Heart left ventricle (tissue), 16 donors: ENCODE data around the gene TAB3. TPM values are rescaled to one million over a fixed set of nuclear protein-coding genes. Genes with fewer than 3 reads are reported as not detected.

ENCODE experiments used
- ATAC-seq, 4 donors: fragments of 200-7000 bp; cut with Tn5 transposase; one replicate each; pipeline ENCODE4 v1.9.1; 2020 to 2022; ENCODE audit warnings: moderate library complexity in 4 of 4, mild to moderate bottlenecking in 3 of 4, moderate number of reproducible peaks in 1 of 4
- DNase-seq, 5 donors: peaks; one replicate each; pipeline ENCODE4 v3.0.0-alpha.2; 2020
- H3K27ac ChIP-seq, 12 donors: fragments of 200-600 bp; sonication (generic) in 4 of 12; one replicate each; pipeline versions ENCODE4 v1.5.0 to v1.8.0; 2016 to 2022; ENCODE audit warnings: mild to moderate bottlenecking in 2 of 12
- H3K27me3 ChIP-seq, 9 donors: fragments of 200-600 bp; sonication (generic) in 2 of 9; one replicate each; pipeline versions ENCODE4 v1.5.1 to v1.8.0; 2016 to 2022; ENCODE audit warnings: mild to moderate bottlenecking in 3 of 9
- H3K36me3 ChIP-seq, 9 donors: fragments of 200-600 bp; sonication (generic) in 2 of 9; one replicate each; pipeline versions ENCODE4 v1.5.0 to v1.8.0; 2018 to 2022; ENCODE audit warnings: mild to moderate bottlenecking in 2 of 9
- H3K4me1 ChIP-seq, 12 donors: fragments of 200-600 bp; sonication (generic) in 4 of 12; one replicate each; pipeline versions ENCODE4 v1.5.0 to v1.8.0; 2016 to 2022; ENCODE audit warnings: mild to moderate bottlenecking in 3 of 12
- H3K4me3 ChIP-seq, 12 donors: fragments of 200-600 bp; sonication (generic) in 4 of 12; one replicate each; pipeline versions ENCODE4 v1.5.0 to v1.8.0; 2017 to 2022; ENCODE audit warnings: mild to moderate bottlenecking in 9 of 12, moderate library complexity in 4 of 12
- H3K9me3 ChIP-seq, 12 donors: fragments of 200-600 bp; sonication (generic) in 4 of 12; one replicate each; pipeline versions ENCODE4 v1.5.0 to v1.8.0; 2016 to 2022; ENCODE audit warnings: mild to moderate bottlenecking in 1 of 12
- CTCF ChIP-seq, 12 donors: fragments of 200-600 bp; sonication (generic) in 4 of 12; IDR thresholded peaks; one replicate each; pipeline versions ENCODE4 v1.5.0 to v1.8.0; 2018 to 2022; ENCODE audit warnings: antibody characterized with exemption in 12 of 12, mild to moderate bottlenecking in 5 of 12
- POLR2A ChIP-seq, 2 donors: fragments of 450-650 bp; IDR thresholded peaks; one replicate each; pipeline ENCODE4 v1.6.1; 2017; ENCODE audit warnings: antibody characterized with exemption in 2 of 2, mild to moderate bottlenecking in 2 of 2, moderate library complexity in 2 of 2
- WGBS, 4 donors: extraction: QIAGEN DNeasy Blood & Tissue Kit in 2 of 4; methylation state at CpG; one replicate each; pipeline versions ENCODE4 v1.1.5 to v1.1.7; 2013 to 2018; 5-methylcytosine and 5-hydroxymethylcytosine counted together
- intact Hi-C, 10 donors: fragments of 100-400 bp; cut with DNase I; formaldehyde crosslinking; loops; one replicate each; pipeline versions ENCODE4 v1.11.1 to v1.14.2; 2022
- polyA plus RNA-seq, 2 donors: library from polyadenylated mRNA; stranded (reverse); fragments of 200-250 nt; gene quantifications; one replicate each; pipeline ENCODE4 v1.2.3, GENCODE V29; 2013
- total RNA-seq, 9 donors: library from RNA; depleted of rRNA in 2 of 9; stranded (reverse); fragments of >200 nt in 2 of 9; fragmentation: NEBNext Ultra II Directional in 3 of 9; extraction: Animal tissue kit (Norgen Biotek cat#: 25700) in 3 of 9; gene quantifications; one replicate each; pipeline versions ENCODE4 v1.1.0 to v1.2.4, GENCODE V29; 2016 to 2023
- donor health status: ischemic (EF 13 %, LVEDD 7.1; RV severe dilation, severe dysfunction).
- donor health status: healthy with polysubstance abuse.
- donor health status: DM: no; HTN: yes; CAD: no.
- donor health status: DM: no; HTN: no; CAD: no.
- donor health status: ischemic (EF 25% LVEDD 6.9; RV normal size, moderate dysfunction).
- donor health status: ischemic (EF 25% LVEDD 5.7; RV mildly dilated, moderate dysfunction).
- donor health status: healthy.
- donor health status: DM: yes; HTN: yes; CAD: no.
- donor health status: ischemic (EF 35%, LVEDD 5.7; RV mildly dilated, moderate dysfunction).
- donor health status: nonischemic (EF 11% LVEDD 7.7; RV severe dilation, severe dysfunction).
- donor health status: DM: yes; HTN: yes; CAD: no.
- donor health status: PGD.
- donor health status: ischemic (EF 29% LVEDD 5.4; RV normal size, mild dysfunction).
- donor health status: nonischemic (EF 23%, LVEDD 6.1; RV moderate dilation, normal function).

The TAB3 gene
- total and polyA plus RNA-seq, 11 donors, result 3.8 to 27.8 (median 14.9) TPM

GRCh38 chrX:30851449-30851848 lies 37.6 kb downstream of the TAB3 start:
- Histone ChIP-seq H3K9me3 (no peaks in the 10 kb centered on the region), H3K27ac (no peak overlapping the region), H3K4me1 (no peaks in the 10 kb centered on the region), H3K27me3 (peaks cover 0 to 3% (median 0%) of the 10 kb centered on the region in 9 donors), H3K36me3 (peaks cover 0 to 70% (median 21%) of the 10 kb centered on the region in 9 donors), H3K4me3 (no peak overlapping the region)
- no peak for TF ChIP-seq CTCF (IDR thresholded peaks at IDR 0.05)
- TF ChIP-seq POLR2A (IDR thresholded peaks at IDR 0.05), result no peak
- intact Hi-C loops, result no loop called here
- WGBS, 4 donors, result 61 to 88% (median 76%) methylated on average over 1 of the region's 1 CpG
- no peak for DNase-seq
- ATAC-seq, result peak in 1 of 4 donors; percentile 45

GRCh38 chrX:30835373-30835772 lies 53.7 kb downstream of the TAB3 start:
- no peak overlapping the region for H3K4me3 ChIP-seq
- peaks cover 0 to 86% (median 34%) of the 10 kb centered on the region in 9 donors for H3K36me3 ChIP-seq
- DNase-seq, result no peak
- H3K4me1 ChIP-seq, result no peaks in the 10 kb centered on the region
- no peak for ATAC-seq
- intact Hi-C loops, result no loop called here
- H3K9me3 ChIP-seq, result peaks cover 0 to 4% (median 0%) of the 10 kb centered on the region in 12 donors
- no peak for TF ChIP-seq CTCF (IDR thresholded peaks at IDR 0.05)
- TF ChIP-seq POLR2A (IDR thresholded peaks at IDR 0.05), result no peak
- 78 to 97% (median 88%) methylated on average over 4 of the region's 4 CpGs for WGBS, 4 donors
- no peak overlapping the region for H3K27ac ChIP-seq
- no peaks in the 10 kb centered on the region for H3K27me3 ChIP-seq

- no peak overlapping the region for H3K4me3 ChIP-seq
- no peak for TF ChIP-seq CTCF (IDR thresholded peaks at IDR 0.05)
- H3K27ac ChIP-seq, result no peak overlapping the region
- no peak for DNase-seq
- H3K9me3 ChIP-seq, result peaks cover 0 to 4% (median 0%) of the 10 kb centered on the region in 12 donors
- ATAC-seq, result no peak
- H3K4me1 ChIP-seq, result no peaks in the 10 kb centered on the region
- peaks cover 0 to 77% (median 32%) of the 10 kb centered on the region in 9 donors for H3K36me3 ChIP-seq
- intact Hi-C loops, result no loop called here
- 88 to 99% (median 94%) methylated on average over 4 of the region's 4 CpGs for WGBS, 4 donors
- H3K27me3 ChIP-seq, result no peaks in the 10 kb centered on the region
Observed at GRCh38 chrX:30833896-30834295, 55.2 kb downstream of the TAB3 start.

- no peaks in the 10 kb centered on the region for H3K4me1 ChIP-seq
- H3K4me3 ChIP-seq, result no peak overlapping the region
- peaks cover 0 to 50% (median 12%) of the 10 kb centered on the region in 9 donors for H3K36me3 ChIP-seq
- intact Hi-C loops, result no loop called here
- no peak for TF ChIP-seq POLR2A (IDR thresholded peaks at IDR 0.05)
- no peak for TF ChIP-seq CTCF (IDR thresholded peaks at IDR 0.05)
- no peaks in the 10 kb centered on the region for H3K9me3 ChIP-seq
- 65 to 90% (median 75%) methylated on average over 10 of the region's 10 CpGs for WGBS, 4 donors
- no peaks in the 10 kb centered on the region for H3K27me3 ChIP-seq
- ATAC-seq (no peak), DNase-seq (no peak)
- H3K27ac ChIP-seq, result no peak overlapping the region
Observed at GRCh38 chrX:30831082-30831481, 58.0 kb downstream of the TAB3 start.
